ENCODE data around the gene ZC3H11A. TPM values are rescaled to one million over a fixed set of nuclear protein-coding genes. Genes with fewer than 3 reads are reported as not detected.
"Not testable (repeated sequence)": the region's sequence is repeated elsewhere in the genome, so short reads cannot be mapped to it uniquely, and the experiment has no call there.

The ZC3H11A gene
- total RNA-seq, 1 experiment from 2014 or later, result 75.1 TPM

- in situ Hi-C loops (cut with HindIII; ENCODE audit: low pct_unique_long_range_greater_than_20kb, low sequenced_read_pairs), result no loop called here
- peak; percentile 45 for DNase-seq (ENCODE audit: low read depth, low spot score)
These were observed 18.8 kb upstream of the ZC3H11A start for GRCh38 chr1:203776636-203777035.

GRCh38 chr1:203777596-203777995 is 17.8 kb upstream of the ZC3H11A start:
- no peak for DNase-seq (ENCODE audit: low read depth, low spot score)
- in situ Hi-C loops (cut with HindIII; ENCODE audit: low pct_unique_long_range_greater_than_20kb, low sequenced_read_pairs), result no loop called here

- in situ Hi-C loops (cut with HindIII; ENCODE audit: low pct_unique_long_range_greater_than_20kb, low sequenced_read_pairs), result no loop called here
- DNase-seq (ENCODE audit: low read depth, low spot score), result no peak
These were observed 17.3 kb upstream of the ZC3H11A start for GRCh38 chr1:203778146-203778545.

- no peak for DNase-seq (ENCODE audit: low read depth, low spot score)
- in situ Hi-C loops (cut with HindIII; ENCODE audit: low pct_unique_long_range_greater_than_20kb, low sequenced_read_pairs), result no loop called here
These were observed 16.6 kb upstream of the ZC3H11A start for GRCh38 chr1:203778789-203779188.

- no peak for DNase-seq (ENCODE audit: low read depth, low spot score)
- in situ Hi-C loops (cut with HindIII; ENCODE audit: low pct_unique_long_range_greater_than_20kb, low sequenced_read_pairs), result no loop called here
These were observed 13.5 kb upstream of the ZC3H11A start for GRCh38 chr1:203781962-203782361.

- no peak for DNase-seq (ENCODE audit: low read depth, low spot score)
- in situ Hi-C loops (cut with HindIII; ENCODE audit: low pct_unique_long_range_greater_than_20kb, low sequenced_read_pairs), result no loop called here
These were observed 5.5 kb upstream of the ZC3H11A start for GRCh38 chr1:203789966-203790365.

- in situ Hi-C loops (cut with HindIII; ENCODE audit: low pct_unique_long_range_greater_than_20kb, low sequenced_read_pairs), result no loop called here
- no peak for DNase-seq (ENCODE audit: low read depth, low spot score)
These were observed 3.9 kb upstream of the ZC3H11A start for GRCh38 chr1:203791498-203791897.

GRCh38 chr1:203792486-203792885 is 2.9 kb upstream of the ZC3H11A start:
- DNase-seq (ENCODE audit: low read depth, low spot score), result no peak
- in situ Hi-C loops (cut with HindIII; ENCODE audit: low pct_unique_long_range_greater_than_20kb, low sequenced_read_pairs), result no loop called here

- in situ Hi-C loops (cut with HindIII; ENCODE audit: low pct_unique_long_range_greater_than_20kb, low sequenced_read_pairs); DNase-seq (ENCODE audit: low read depth, low spot score): not testable (repeated sequence)
These were observed 1.9 kb upstream of the ZC3H11A start for GRCh38 chr1:203793561-203793960.

- in situ Hi-C loops (cut with HindIII; ENCODE audit: low pct_unique_long_range_greater_than_20kb, low sequenced_read_pairs), result no loop called here
These were observed 521 bp upstream of the ZC3H11A start for GRCh38 chr1:203794764-203795440.

GRCh38 chr1:203796236-203796605 is 798 bp downstream of the ZC3H11A start:
- peak; percentile 48 for DNase-seq (ENCODE audit: low read depth, low spot score)
- in situ Hi-C loops (cut with HindIII; ENCODE audit: low pct_unique_long_range_greater_than_20kb, low sequenced_read_pairs), result no loop called here

More at GRCh38 chr1:203794764-203795440, 521 bp upstream of the ZC3H11A start:
- no peak for DNase-seq (ENCODE audit: low read depth, low spot score)

GRCh38 chr1:203797216-203797615 is 1.8 kb downstream of the ZC3H11A start:
- no peak for DNase-seq (ENCODE audit: low read depth, low spot score)

GRCh38 chr1:203797948-203798655 is 2.7 kb downstream of the ZC3H11A start:
- in situ Hi-C loops (cut with HindIII; ENCODE audit: low pct_unique_long_range_greater_than_20kb, low sequenced_read_pairs), result no loop called here
- peak; percentile 51 for DNase-seq (ENCODE audit: low read depth, low spot score)

More at GRCh38 chr1:203797216-203797615, 1.8 kb downstream of the ZC3H11A start:
- in situ Hi-C loops (cut with HindIII; ENCODE audit: low pct_unique_long_range_greater_than_20kb, low sequenced_read_pairs), result no loop called here

- no peak for DNase-seq (ENCODE audit: low read depth, low spot score)
- in situ Hi-C loops (cut with HindIII; ENCODE audit: low pct_unique_long_range_greater_than_20kb, low sequenced_read_pairs), result no loop called here
These were observed 3.7 kb downstream of the ZC3H11A start for GRCh38 chr1:203799157-203799556.

- no peak for DNase-seq (ENCODE audit: low read depth, low spot score)
- in situ Hi-C loops (cut with HindIII; ENCODE audit: low pct_unique_long_range_greater_than_20kb, low sequenced_read_pairs), result no loop called here
These were observed 4.5 kb downstream of the ZC3H11A start for GRCh38 chr1:203799971-203800370.

- in situ Hi-C loops (cut with HindIII; ENCODE audit: low pct_unique_long_range_greater_than_20kb, low sequenced_read_pairs), result no loop called here
These were observed 10.3 kb downstream of the ZC3H11A start for GRCh38 chr1:203805689-203806088.

GRCh38 chr1:203807196-203807595 is 11.8 kb downstream of the ZC3H11A start:
- in situ Hi-C loops (cut with HindIII; ENCODE audit: low pct_unique_long_range_greater_than_20kb, low sequenced_read_pairs), result no loop called here

More at GRCh38 chr1:203805689-203806088, 10.3 kb downstream of the ZC3H11A start:
- DNase-seq (ENCODE audit: low read depth, low spot score), result no peak

GRCh38 chr1:203813581-203814341 is 18.3 kb downstream of the ZC3H11A start:
- no peak for DNase-seq (ENCODE audit: low read depth, low spot score)
- in situ Hi-C loops (cut with HindIII; ENCODE audit: low pct_unique_long_range_greater_than_20kb, low sequenced_read_pairs), result no loop called here

More at GRCh38 chr1:203807196-203807595, 11.8 kb downstream of the ZC3H11A start:
- DNase-seq (ENCODE audit: low read depth, low spot score), result no peak
